Omental fat pad (tissue), 4 donors: ENCODE results near the gene EFCAB6. TPM values are rescaled to one million over a fixed set of nuclear protein-coding genes. Genes with fewer than 3 reads are reported as not detected.

ENCODE experiments used
- ATAC-seq: fragments of 150-250 bp; one replicate; pipeline ENCODE4 v1.9.1; 2016; ENCODE audit warnings: mild to moderate bottlenecking, moderate library complexity; ENCODE audit not compliant: low FRiP score
- DNase-seq: peaks from one replicate; pipeline ENCODE4 v3.0.0-alpha.2; 2019; ENCODE audit warnings: low spot score
- total RNA-seq, 4 donors: library from RNA; depleted of rRNA; stranded (reverse); fragments of >200 nt; gene quantifications; one replicate each; pipeline ENCODE4 v1.1.0, GENCODE V29; 2016
- TF ChIP-seq, protein P1 (sequence below), 3 donors: fragments of 450-650 bp; IDR thresholded peaks; one replicate each; pipeline ENCODE4 v1.5.1; 2016 to 2017; ENCODE audit warnings: antibody characterized with exemption in 3 of 3, mild to moderate bottlenecking in 3 of 3, moderate library complexity in 2 of 3

The EFCAB6 gene
- total RNA-seq, 4 donors from 2014 or later = 0.48 to 3.2 (median 1.9) TPM

GRCh38 chr22:43533656-43534428 lies 278.3 kb downstream of the EFCAB6 start:
- no peak for DNase-seq
- TF ChIP-seq, protein P1, sequence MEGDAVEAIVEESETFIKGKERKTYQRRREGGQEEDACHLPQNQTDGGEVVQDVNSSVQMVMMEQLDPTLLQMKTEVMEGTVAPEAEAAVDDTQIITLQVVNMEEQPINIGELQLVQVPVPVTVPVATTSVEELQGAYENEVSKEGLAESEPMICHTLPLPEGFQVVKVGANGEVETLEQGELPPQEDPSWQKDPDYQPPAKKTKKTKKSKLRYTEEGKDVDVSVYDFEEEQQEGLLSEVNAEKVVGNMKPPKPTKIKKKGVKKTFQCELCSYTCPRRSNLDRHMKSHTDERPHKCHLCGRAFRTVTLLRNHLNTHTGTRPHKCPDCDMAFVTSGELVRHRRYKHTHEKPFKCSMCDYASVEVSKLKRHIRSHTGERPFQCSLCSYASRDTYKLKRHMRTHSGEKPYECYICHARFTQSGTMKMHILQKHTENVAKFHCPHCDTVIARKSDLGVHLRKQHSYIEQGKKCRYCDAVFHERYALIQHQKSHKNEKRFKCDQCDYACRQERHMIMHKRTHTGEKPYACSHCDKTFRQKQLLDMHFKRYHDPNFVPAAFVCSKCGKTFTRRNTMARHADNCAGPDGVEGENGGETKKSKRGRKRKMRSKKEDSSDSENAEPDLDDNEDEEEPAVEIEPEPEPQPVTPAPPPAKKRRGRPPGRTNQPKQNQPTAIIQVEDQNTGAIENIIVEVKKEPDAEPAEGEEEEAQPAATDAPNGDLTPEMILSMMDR (IDR thresholded peaks at IDR 0.05) = no peak
- ATAC-seq = no peak

- DNase-seq (no peak), ATAC-seq (no peak)
- TF ChIP-seq, protein P1 (IDR thresholded peaks at IDR 0.05) = no peak
These were observed 279.0 kb downstream of the EFCAB6 start for GRCh38 chr22:43533156-43533530.

DNA sequence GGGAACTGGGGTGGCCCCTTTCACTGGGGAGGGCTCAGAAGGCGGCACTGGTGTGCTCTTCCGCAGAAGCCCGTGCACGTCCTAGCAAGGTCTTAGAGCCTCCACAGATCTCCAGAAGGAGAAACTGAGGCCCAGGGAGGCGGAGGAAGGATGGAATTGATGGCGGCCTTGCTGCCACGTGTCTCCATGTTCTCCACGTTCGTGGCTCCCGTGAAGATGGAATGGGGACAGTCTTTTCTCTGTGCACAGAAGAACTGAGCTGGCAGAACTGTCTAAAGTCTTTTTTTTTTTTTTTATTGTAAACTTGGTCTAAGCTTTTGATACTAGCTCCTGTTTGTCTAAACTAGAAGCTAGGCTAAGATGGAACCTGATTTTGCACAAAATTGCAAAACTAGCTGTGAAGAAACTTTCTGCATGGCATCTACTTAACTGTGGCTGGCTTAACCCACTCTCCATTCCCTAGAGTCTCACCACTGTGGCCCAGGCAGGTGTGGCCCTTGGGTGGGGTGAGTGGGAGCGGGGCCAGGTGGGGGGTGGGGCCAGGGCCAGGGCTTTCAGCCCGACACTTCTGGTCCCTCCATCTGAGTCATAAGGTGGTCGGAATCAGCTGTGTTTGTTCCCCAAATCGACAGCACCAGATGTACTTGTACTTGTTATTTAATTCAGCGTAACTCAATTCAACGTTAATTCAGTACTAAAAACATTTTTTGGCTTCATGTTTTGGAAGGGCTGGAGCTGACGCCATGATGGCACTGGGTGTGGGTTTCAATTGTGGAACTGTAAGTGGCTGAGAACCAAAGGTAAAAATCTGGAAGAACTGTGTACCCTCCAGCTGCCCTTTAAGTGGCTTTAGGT lies 279.6 kb downstream of the EFCAB6 start:
- ATAC-seq (no peak), DNase-seq (no peak)
- TF ChIP-seq, protein P1 (IDR thresholded peaks at IDR 0.05) = no peak

- TF ChIP-seq, protein P1 (IDR thresholded peaks at IDR 0.05) = no peak
- DNase-seq (no peak), ATAC-seq (no peak)
These were observed 280.5 kb downstream of the EFCAB6 start for GRCh38 chr22:43531651-43532050.

DNA sequence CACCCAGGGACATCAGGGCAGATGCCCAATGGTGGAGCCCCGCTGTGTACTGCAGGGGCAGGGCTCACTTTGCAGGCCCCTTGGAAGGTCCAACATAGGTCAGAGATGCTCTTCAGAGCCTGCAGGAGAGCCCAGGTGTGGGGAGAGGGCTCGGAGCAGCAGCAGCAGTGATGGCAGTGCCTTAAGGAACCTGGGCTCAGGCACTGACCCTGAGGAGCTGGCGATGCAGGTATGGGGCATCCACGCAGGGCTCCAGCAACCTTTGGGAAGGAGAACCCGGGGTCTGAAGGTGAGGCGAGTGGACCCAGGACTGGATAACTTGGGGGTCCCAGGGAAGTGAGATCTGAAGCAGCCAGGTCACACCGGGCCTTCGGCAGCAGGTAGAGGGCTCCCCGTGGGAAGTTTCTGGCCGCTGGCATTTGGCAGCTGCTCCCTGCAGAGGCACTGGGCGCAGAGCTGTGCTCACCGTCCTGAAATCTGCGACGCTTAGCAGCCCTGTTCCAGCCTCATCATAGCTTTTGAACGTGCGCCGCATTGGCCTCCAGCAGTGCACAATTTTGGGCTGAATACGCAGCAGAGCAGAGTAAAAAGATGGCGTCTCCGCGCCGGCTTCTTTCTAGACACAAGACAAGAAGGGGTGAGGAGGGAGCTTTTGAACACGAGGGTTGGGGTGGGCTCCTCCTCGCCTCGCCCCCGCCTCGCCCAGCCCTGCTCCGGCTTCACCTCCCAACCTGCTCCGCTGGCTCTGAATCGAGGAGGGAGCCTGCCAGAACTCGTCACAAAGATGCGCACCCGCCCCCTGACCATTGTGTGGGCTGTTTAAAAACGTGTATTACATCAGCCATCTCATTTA lies 281.5 kb downstream of the EFCAB6 start:
- ATAC-seq (no peak), DNase-seq (no peak)
- TF ChIP-seq, protein P1 (IDR thresholded peaks at IDR 0.05) = no peak

GRCh38 chr22:43529934-43530333 lies 282.2 kb downstream of the EFCAB6 start:
- TF ChIP-seq, protein P1 (IDR thresholded peaks at IDR 0.05) = no peak
- DNase-seq (no peak), ATAC-seq (no peak)
